Cardiac muscle cell (in vitro differentiated cells and primary cell): ENCODE measurements around the gene SH3BP5. TPM values are rescaled to one million over a fixed set of nuclear protein-coding genes. Genes with fewer than 3 reads are reported as not detected.

Source experiments
- DNase-seq, 2 donors: peaks; one replicate each; pipeline versions ENCODE4 v3.0.0 to v3.0.0-alpha.2; 2010 to 2017; ENCODE audit warnings: low read depth in 1 of 2, low spot score in 1 of 2
- H3K27ac ChIP-seq: fragments of 200-600 bp; sonication (generic); 2 replicates; pipeline ENCODE4 v1.5.1; 2016
- H3K27me3 ChIP-seq: fragments of 200-600 bp; sonication (generic); 2 replicates; pipeline ENCODE4 v1.6.0; 2016; ENCODE audit warnings: control low read depth
- H3K36me3 ChIP-seq: fragments of 200-600 bp; sonication (generic); 2 replicates; pipeline ENCODE4 v1.5.1; 2016; ENCODE audit warnings: control low read depth
- H3K4me1 ChIP-seq: fragments of 200-600 bp; sonication (generic); 2 replicates; pipeline ENCODE4 v1.8.1; 2017; ENCODE audit warnings: low read depth, mild to moderate bottlenecking, mixed run types
- H3K4me3 ChIP-seq: fragments of 200-600 bp; sonication (generic); 2 replicates; pipeline ENCODE4 v1.5.1; 2016; ENCODE audit warnings: mild to moderate bottlenecking
- H3K9me3 ChIP-seq: fragments of 200-600 bp; sonication (generic); 2 replicates; pipeline ENCODE4 v1.5.1; 2017; ENCODE audit warnings: low read depth, mild to moderate bottlenecking, control low read depth
- polyA plus RNA-seq: library from polyadenylated mRNA; unstranded; fragments of >200 nt; fragmentation: Nextera tagmentation; extraction: Ambion mirVana; gene quantifications from 2 replicates; pipeline ENCODE4 v1.2.1, GENCODE V29; 2016
- total RNA-seq: library from RNA; depleted of rRNA; stranded (reverse); fragments of >200 nt; gene quantifications from 2 replicates; pipeline ENCODE4 v1.2.3, GENCODE V29; 2016
- TF ChIP-seq, protein P1 (sequence below): IDR thresholded peaks from 2 replicates; pipeline ENCODE4 v1.5.1; 2012; ENCODE audit warnings: low read depth, mild to moderate bottlenecking, low read length

Gene SH3BP5
- total and polyA plus RNA-seq, 2 experiments from 2014 or later: 10.6 to 18.5 TPM

DNA sequence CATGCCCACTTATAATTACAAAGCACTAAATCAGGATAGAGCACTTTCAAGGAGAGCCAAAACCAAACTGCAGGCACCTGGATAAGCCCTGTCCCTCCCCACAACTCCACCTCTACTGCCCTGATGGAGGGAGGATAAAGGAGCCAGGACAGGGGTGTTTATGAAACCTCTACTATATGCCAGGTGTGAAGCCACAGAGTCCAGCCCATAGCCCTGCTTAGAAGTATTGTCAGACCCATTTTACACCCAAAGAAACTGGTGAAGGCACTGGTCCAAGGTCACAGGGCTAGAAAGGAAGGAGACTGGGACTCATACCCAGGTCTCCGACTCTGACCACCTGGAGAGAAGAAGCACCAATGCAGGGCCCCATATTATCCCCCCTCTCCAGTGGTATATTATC is 48.7 kb downstream of the SH3BP5 start:
- no peaks in the 10 kb centered on the region for H3K27me3 ChIP-seq
- TF ChIP-seq, protein P1, sequence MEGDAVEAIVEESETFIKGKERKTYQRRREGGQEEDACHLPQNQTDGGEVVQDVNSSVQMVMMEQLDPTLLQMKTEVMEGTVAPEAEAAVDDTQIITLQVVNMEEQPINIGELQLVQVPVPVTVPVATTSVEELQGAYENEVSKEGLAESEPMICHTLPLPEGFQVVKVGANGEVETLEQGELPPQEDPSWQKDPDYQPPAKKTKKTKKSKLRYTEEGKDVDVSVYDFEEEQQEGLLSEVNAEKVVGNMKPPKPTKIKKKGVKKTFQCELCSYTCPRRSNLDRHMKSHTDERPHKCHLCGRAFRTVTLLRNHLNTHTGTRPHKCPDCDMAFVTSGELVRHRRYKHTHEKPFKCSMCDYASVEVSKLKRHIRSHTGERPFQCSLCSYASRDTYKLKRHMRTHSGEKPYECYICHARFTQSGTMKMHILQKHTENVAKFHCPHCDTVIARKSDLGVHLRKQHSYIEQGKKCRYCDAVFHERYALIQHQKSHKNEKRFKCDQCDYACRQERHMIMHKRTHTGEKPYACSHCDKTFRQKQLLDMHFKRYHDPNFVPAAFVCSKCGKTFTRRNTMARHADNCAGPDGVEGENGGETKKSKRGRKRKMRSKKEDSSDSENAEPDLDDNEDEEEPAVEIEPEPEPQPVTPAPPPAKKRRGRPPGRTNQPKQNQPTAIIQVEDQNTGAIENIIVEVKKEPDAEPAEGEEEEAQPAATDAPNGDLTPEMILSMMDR: no peak
- no peaks in the 10 kb centered on the region for H3K36me3 ChIP-seq
- H3K4me3 ChIP-seq: no peak overlapping the region
- H3K27ac ChIP-seq: no peak overlapping the region
- peaks cover 9% of the 10 kb centered on the region for H3K4me1 ChIP-seq
- no peaks in the 10 kb centered on the region for H3K9me3 ChIP-seq
- no peak for DNase-seq

- no peak for DNase-seq
- H3K27me3 ChIP-seq: no peaks in the 10 kb centered on the region
- H3K9me3 ChIP-seq: no peaks in the 10 kb centered on the region
- H3K4me1 ChIP-seq: peaks cover 12% of the 10 kb centered on the region
- no peak overlapping the region for H3K4me3 ChIP-seq
- no peak overlapping the region for H3K27ac ChIP-seq
- H3K36me3 ChIP-seq: no peaks in the 10 kb centered on the region
- TF ChIP-seq, protein P1: no peak
Observed at GRCh38 chr3:15281817-15282216, 50.6 kb downstream of the SH3BP5 start.

- Histone ChIP-seq H3K27ac (no peak overlapping the region), H3K9me3 (no peaks in the 10 kb centered on the region), H3K36me3 (no peaks in the 10 kb centered on the region), H3K4me3 (no peak overlapping the region), H3K4me1 (peaks cover 12% of the 10 kb centered on the region), H3K27me3 (no peaks in the 10 kb centered on the region)
- no peak for DNase-seq
- TF ChIP-seq, protein P1: no peak
Observed at GRCh38 chr3:15280853-15281532, 51.4 kb downstream of the SH3BP5 start.

DNA sequence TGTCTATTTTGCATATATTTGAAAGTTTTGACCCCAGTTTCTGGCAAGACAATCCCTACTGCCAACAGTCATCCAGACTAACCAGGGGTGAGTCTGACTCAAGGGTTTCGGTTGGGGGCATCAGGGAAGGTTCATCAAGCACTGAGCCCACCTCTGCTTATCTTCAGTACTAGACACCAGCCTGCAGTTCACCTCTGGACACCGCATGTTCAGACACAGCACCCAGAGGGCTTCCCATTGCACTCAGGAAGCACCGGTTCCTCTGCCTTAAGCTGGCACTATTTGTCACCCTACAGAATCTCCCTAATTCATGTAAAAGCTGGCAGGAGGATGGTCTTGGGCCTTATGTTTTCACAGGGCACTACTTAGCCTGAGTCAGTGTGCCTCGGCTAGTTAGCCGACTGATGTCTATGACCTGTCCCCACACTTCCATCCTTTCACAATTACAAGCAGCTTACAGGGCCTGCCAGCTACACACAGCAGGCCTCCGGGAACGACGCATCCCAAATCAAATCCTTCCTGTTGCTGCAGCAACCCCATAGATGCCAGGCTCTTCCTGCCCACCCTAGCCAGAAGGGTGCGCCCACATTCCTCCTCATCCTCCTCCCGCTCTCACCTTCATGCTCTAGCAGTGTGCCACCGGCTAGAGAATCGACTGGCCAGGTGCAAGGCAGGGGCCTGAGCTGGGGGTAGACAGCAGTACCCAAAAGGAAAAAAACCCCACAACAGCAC is 52.5 kb downstream of the SH3BP5 start:
- no peak for DNase-seq
- H3K4me3 ChIP-seq: no peak overlapping the region
- H3K27ac ChIP-seq: no peak overlapping the region
- H3K36me3 ChIP-seq: no peaks in the 10 kb centered on the region
- H3K9me3 ChIP-seq: no peaks in the 10 kb centered on the region
- no peaks in the 10 kb centered on the region for H3K27me3 ChIP-seq
- H3K4me1 ChIP-seq: peaks cover 12% of the 10 kb centered on the region
- TF ChIP-seq, protein P1: no peak

DNA sequence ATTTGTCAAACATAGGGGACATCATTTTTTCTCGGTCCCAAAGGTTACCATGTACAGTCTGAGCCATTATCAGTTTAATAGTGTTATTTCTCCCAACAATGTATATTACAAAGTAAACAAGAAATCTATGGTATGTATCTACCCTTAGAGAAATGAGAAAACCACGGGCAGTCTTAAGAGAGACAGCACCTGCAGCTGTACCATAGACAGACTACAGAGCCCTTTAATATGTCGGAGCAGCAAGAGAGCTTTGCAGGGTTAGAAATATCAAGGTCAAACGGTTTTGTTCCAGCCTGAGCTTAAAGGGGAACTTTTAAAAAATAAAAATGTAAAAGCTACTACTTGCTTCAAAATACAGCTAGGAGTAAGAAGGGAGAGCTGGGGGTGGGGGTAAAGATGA is 53.2 kb downstream of the SH3BP5 start:
- no peak overlapping the region for H3K4me3 ChIP-seq
- TF ChIP-seq, protein P1: no peak
- no peak for DNase-seq
- H3K36me3 ChIP-seq: no peaks in the 10 kb centered on the region
- peaks cover 12% of the 10 kb centered on the region for H3K4me1 ChIP-seq
- no peaks in the 10 kb centered on the region for H3K27me3 ChIP-seq
- H3K27ac ChIP-seq: no peak overlapping the region
- no peaks in the 10 kb centered on the region for H3K9me3 ChIP-seq
